A549 (cell line): Measurements from ENCODE around the gene CEBPB. TPM values are rescaled to one million over a fixed set of nuclear protein-coding genes. Genes with fewer than 3 reads are reported as not detected.

Source experiments
- ATAC-seq, 2 experiments: fragments of 200-7000 bp in 1 of 2; fragments of >200 bp in 1 of 2; cut with Nextera tagmentation in 1 of 2; cut with Tn5 transposase in 1 of 2; 3 replicates each; pipeline versions ENCODE4 v1.8.0 to v1.9.1; 2018 to 2020; ENCODE audit warnings: mild to moderate bottlenecking in 1 of 2, moderate library complexity in 1 of 2
- CTCF ChIA-PET: fragments of 300-600 bp; sonication (Branson Sonifier 250); formaldehyde crosslinking; extraction: SDS; loops from one replicate; lab custom pipeline; 2021; ENCODE audit warnings: antibody characterized with exemption, inconsistent platforms; lab: Yijun Ruan, JAX
- POLR2A ChIA-PET: fragments of 350-600 bp; formaldehyde crosslinking; extraction: SDS; loops from one replicate; lab custom pipeline; 2021; ENCODE audit warnings: antibody characterized with exemption, inconsistent platforms; lab: Yijun Ruan, JAX
- DNase-seq, 2 experiments: peaks; one replicate each; pipeline versions ENCODE4 v3.0.0 to v3.0.0-alpha.2; 2011 to 2016; ENCODE audit warnings: low read depth in 1 of 2, low spot score in 1 of 2
- FAIRE-seq: peaks from 2 replicates; lab custom pipeline; 2011; peaks lifted over from hg19 to GRCh38; lab: Jason Lieb, UNC
- H3K27ac ChIP-seq, 2 experiments: fragments of >200 bp; sonication (Bioruptor Twin); formaldehyde crosslinking; 3 replicates each; pipeline ENCODE4 v1.5.1; 2016 to 2017
- H3K4me1 ChIP-seq: fragments of >200 bp; sonication (Bioruptor Twin); formaldehyde crosslinking; 3 replicates; pipeline ENCODE4 v1.6.1; 2016
- H3K4me2 ChIP-seq: fragments of >200 bp; sonication (Bioruptor Twin); formaldehyde crosslinking; 3 replicates; pipeline ENCODE4 v1.6.1; 2016
- H3K4me3 ChIP-seq: fragments of >200 bp; sonication (Bioruptor Twin); formaldehyde crosslinking; 3 replicates; pipeline ENCODE4 v1.5.1; 2016
- H3K9me3 ChIP-seq: fragments of >200 bp; sonication (Bioruptor Twin); formaldehyde crosslinking; 3 replicates; pipeline ENCODE4 v1.6.1; 2016
- EHMT2 ChIP-seq: fragments of 200-600 bp; sonication (generic); IDR thresholded peaks from 2 replicates; pipeline ENCODE4 v1.6.1; 2016; ENCODE audit warnings: antibody characterized with exemption, low read depth, mild to moderate bottlenecking, moderate library complexity
- EP300 ChIP-seq, 2 experiments: fragments of >200 bp; sonication (Bioruptor Twin); formaldehyde crosslinking; IDR thresholded peaks; 2 replicates in 1 of 2; 3 replicates in 1 of 2; pipeline ENCODE4 v1.6.1; 2016 to 2017
- GATA3 ChIP-seq: IDR thresholded peaks from 2 replicates; pipeline ENCODE4 v1.6.1; 2012; ENCODE audit warnings: borderline replicate concordance
- MYC ChIP-seq: IDR thresholded peaks from 2 replicates; pipeline ENCODE4 v1.6.1; 2012; ENCODE audit warnings: mild to moderate bottlenecking, inconsistent platforms, low read length, improper control_type of control experiment, borderline replicate concordance
- NR3C1 ChIP-seq: fragments of >200 bp; sonication (Bioruptor Twin); formaldehyde crosslinking; IDR thresholded peaks from 3 replicates; pipeline ENCODE4 v1.6.1; 2017
- RAD21 ChIP-seq, 2 experiments: fragments of >200 bp in 1 of 2; sonication (Bioruptor Twin) in 1 of 2; formaldehyde crosslinking in 1 of 2; IDR thresholded peaks in 1 of 2; conservative IDR thresholded peaks in 1 of 2; 2 replicates in 1 of 2; 3 replicates in 1 of 2; pipeline ENCODE4 v1.6.1; 2012 to 2018; ENCODE audit warnings: inconsistent platforms in 1 of 2
- RARB ChIP-seq: fragments of 250-450 bp; sonication (Bioruptor Pico); IDR thresholded peaks from 2 replicates; pipeline ENCODE4 v1.8.0; 2021; ENCODE audit warnings: mild to moderate bottlenecking, moderate library complexity
- RFX5 ChIP-seq: fragments of 450-650 bp; IDR thresholded peaks from 2 replicates; pipeline ENCODE4 v1.7.1; 2014; ENCODE audit warnings: antibody characterized with exemption, mild to moderate bottlenecking, moderate library complexity
- SMC3 ChIP-seq: fragments of >200 bp; sonication (Bioruptor Twin); formaldehyde crosslinking; IDR thresholded peaks from 3 replicates; pipeline ENCODE4 v1.6.1; 2018; ENCODE audit warnings: inconsistent platforms
- WGBS: methylation state at CpG from one replicate; pipeline ENCODE4 v1.1.6; 2017; ENCODE audit errors: missing lambda C conversion rate; 5-methylcytosine and 5-hydroxymethylcytosine counted together
- polyA plus RNA-seq, 4 experiments: library from polyadenylated mRNA; depleted of rRNA in 3 of 4; stranded (reverse); fragments of >200 nt; fragmentation: RNase III in 1 of 4; extraction: RNeasy Plus Mini Kit Qiagen cat#74134 plus additional on column Dnase treatment in 1 of 4; gene quantifications; 2 replicates in 3 of 4; 3 replicates in 1 of 4; pipeline ENCODE4 v1.2.3, GENCODE V29; 2011 to 2017
- TF ChIP-seq, protein P1 (sequence below): IDR thresholded peaks from 2 replicates; pipeline ENCODE4 v1.6.1; 2012
- TF ChIP-seq, protein P2 (sequence below): fragments of >200 bp; sonication (Bioruptor Twin); formaldehyde crosslinking; IDR thresholded peaks from 3 replicates; pipeline ENCODE4 v1.5.1; 2016
- TF ChIP-seq, protein P3 (sequence below): fragments of 250-450 bp; sonication (Bioruptor Pico); IDR thresholded peaks from 2 replicates; pipeline ENCODE4 v1.5.0; 2021; ENCODE audit warnings: mild to moderate bottlenecking, moderate library complexity, borderline replicate concordance
- TF ChIP-seq, protein P4 (sequence below): fragments of 450-650 bp; IDR thresholded peaks from 2 replicates; pipeline ENCODE4 v1.6.1; 2014; ENCODE audit warnings: antibody characterized with exemption
- TF ChIP-seq, protein P5 (sequence below): fragments of 250-450 bp; sonication (Bioruptor Pico); IDR thresholded peaks from 2 replicates; pipeline ENCODE4 v1.5.0; 2020; ENCODE audit warnings: low read depth, mild to moderate bottlenecking, moderate library complexity

Gene CEBPB
- polyA plus RNA-seq, 2 of the 4 experiments (the other 2 are of a cell fraction): 45.4 to 74.0 TPM

DNA sequence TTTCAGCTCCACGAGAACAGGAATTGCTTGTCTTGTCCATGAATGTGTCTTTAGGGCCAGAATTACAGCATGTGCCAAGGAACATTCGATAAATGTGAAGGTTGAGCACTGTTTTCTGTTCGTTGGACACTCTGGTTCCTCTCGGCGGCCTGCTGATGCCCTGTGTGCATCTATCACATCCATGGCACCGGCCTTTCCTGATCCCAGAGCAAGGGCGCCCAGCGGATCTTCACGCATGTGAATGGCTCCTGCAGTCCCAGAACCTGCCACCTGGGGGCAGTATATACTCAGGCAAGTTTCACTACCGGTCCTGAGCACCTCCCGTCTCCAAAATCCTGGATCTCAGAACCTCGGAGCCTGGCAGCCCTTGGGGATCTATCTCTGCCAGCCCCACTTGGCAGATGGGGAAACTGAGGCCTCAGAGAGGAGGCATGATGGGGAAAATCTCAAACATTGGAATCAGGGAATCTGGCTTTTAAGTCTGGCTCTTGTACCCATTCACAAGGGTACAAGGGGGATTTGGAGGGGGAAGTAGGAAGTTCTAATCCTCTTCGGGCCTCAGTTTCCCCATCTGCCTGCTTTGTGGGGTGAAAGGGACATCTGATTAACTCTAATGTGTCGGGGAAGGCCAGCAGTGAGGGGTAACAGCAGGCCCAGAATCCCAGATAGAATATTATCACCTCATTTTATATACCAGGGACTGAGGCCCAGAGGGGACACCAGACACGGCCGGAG is 4.3 kb upstream of the CEBPB start:
- ATAC-seq: peak; percentile 9 to 63; a peak in 5 of 6 replicates
- H3K27ac ChIP-seq: peak overlapping the region; percentile 97 to 98
- TF ChIP-seq, protein P1, sequence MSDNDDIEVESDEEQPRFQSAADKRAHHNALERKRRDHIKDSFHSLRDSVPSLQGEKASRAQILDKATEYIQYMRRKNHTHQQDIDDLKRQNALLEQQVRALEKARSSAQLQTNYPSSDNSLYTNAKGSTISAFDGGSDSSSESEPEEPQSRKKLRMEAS: peak; percentile 47
- no peak for TF ChIP-seq RARB
- TF ChIP-seq RAD21 (conservative IDR thresholded peaks at IDR 0.05 in 1 of 2, IDR thresholded peaks at IDR 0.05 in 1 of 2): peak; percentile 99
- no peak for TF ChIP-seq EP300 (IDR thresholded peaks at IDR 0.05)
- peak; percentile 95 for TF ChIP-seq SMC3
- TF ChIP-seq, protein P2, sequence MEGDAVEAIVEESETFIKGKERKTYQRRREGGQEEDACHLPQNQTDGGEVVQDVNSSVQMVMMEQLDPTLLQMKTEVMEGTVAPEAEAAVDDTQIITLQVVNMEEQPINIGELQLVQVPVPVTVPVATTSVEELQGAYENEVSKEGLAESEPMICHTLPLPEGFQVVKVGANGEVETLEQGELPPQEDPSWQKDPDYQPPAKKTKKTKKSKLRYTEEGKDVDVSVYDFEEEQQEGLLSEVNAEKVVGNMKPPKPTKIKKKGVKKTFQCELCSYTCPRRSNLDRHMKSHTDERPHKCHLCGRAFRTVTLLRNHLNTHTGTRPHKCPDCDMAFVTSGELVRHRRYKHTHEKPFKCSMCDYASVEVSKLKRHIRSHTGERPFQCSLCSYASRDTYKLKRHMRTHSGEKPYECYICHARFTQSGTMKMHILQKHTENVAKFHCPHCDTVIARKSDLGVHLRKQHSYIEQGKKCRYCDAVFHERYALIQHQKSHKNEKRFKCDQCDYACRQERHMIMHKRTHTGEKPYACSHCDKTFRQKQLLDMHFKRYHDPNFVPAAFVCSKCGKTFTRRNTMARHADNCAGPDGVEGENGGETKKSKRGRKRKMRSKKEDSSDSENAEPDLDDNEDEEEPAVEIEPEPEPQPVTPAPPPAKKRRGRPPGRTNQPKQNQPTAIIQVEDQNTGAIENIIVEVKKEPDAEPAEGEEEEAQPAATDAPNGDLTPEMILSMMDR: peak; percentile 96
- TF ChIP-seq, all 56 proteins: peak for 4
- Histone ChIP-seq H3K4me2 (peak overlapping the region; percentile 67), H3K4me1 (peaks cover 42% of the 10 kb centered on the region), H3K9me3 (no peaks in the 10 kb centered on the region), H3K4me3 (no peak overlapping the region)
- FAIRE-seq (no peak), DNase-seq (peak; percentile 74 to 89)
- POLR2A ChIA-PET: no interaction called here
- 22% methylated on average over 13 of the region's 16 CpGs for WGBS
- CTCF ChIA-PET: interaction anchor here (0.5 to 27.5 kb wide), 55 partner anchors 9 to 604 kb away, joined by 3 to 1085 read pairs (median 4); partner anchors contain the start of gene UBE2V1

DNA sequence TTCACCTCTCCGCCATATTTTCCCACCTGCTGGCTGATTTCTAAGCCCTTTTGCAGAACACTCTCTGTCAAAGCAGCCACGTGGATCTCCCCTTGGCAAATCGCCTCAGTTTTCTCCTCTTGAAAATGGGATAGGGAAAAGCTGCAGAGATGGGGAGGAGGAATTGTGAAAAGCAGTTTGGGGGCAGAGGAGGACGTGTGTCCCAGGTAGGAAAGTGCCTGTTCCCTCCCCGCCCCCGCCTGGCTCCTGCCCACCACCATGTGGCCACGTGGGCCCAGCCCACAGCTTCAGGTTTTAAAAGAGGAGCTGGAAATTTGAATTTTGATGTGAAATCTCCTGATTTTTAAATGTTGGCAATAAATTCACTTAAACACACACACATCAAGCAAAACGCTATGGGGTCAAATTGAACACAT is 3.6 kb upstream of the CEBPB start:
- peak overlapping the region; percentile 97 to 98 for H3K27ac ChIP-seq
- CTCF ChIA-PET: interaction anchor here (0.7 to 27.5 kb wide), 35 partner anchors 8 to 602 kb away, joined by 3 to 1085 read pairs (median 4); partner anchors contain the start of gene UBE2V1
- DNase-seq: peak in 1 of 2 experiments; percentile 56
- H3K4me3 ChIP-seq: no peak overlapping the region
- no peak for ATAC-seq
- peaks cover 42% of the 10 kb centered on the region for H3K4me1 ChIP-seq
- POLR2A ChIA-PET: no interaction called here
- 39% methylated on average over 8 of the region's 8 CpGs for WGBS
- no peak for FAIRE-seq
- no peaks in the 10 kb centered on the region for H3K9me3 ChIP-seq
- TF ChIP-seq RFX5: no peak
- 0 out of 2 replicates have a peak, but pooled peaks have one; percentile 5 for TF ChIP-seq GATA3
- TF ChIP-seq, protein P3, sequence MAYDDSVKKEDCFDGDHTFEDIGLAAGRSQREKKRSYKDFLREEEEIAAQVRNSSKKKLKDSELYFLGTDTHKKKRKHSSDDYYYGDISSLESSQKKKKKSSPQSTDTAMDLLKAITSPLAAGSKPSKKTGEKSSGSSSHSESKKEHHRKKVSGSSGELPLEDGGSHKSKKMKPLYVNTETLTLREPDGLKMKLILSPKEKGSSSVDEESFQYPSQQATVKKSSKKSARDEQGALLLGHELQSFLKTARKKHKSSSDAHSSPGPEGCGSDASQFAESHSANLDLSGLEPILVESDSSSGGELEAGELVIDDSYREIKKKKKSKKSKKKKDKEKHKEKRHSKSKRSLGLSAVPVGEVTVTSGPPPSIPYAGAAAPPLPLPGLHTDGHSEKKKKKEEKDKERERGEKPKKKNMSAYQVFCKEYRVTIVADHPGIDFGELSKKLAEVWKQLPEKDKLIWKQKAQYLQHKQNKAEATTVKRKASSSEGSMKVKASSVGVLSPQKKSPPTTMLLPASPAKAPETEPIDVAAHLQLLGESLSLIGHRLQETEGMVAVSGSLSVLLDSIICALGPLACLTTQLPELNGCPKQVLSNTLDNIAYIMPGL (CRISPR knock-in tag): 0 out of 2 replicates have a peak, but pooled peaks have one; percentile 20
- TF ChIP-seq, protein P4, sequence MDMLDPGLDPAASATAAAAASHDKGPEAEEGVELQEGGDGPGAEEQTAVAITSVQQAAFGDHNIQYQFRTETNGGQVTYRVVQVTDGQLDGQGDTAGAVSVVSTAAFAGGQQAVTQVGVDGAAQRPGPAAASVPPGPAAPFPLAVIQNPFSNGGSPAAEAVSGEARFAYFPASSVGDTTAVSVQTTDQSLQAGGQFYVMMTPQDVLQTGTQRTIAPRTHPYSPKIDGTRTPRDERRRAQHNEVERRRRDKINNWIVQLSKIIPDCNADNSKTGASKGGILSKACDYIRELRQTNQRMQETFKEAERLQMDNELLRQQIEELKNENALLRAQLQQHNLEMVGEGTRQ: peak; percentile 40; the same call in 1 of the 2 replicates
- TF ChIP-seq MYC: 0 out of 2 replicates have a peak, but pooled peaks have one; percentile 17
- TF ChIP-seq, protein P5, sequence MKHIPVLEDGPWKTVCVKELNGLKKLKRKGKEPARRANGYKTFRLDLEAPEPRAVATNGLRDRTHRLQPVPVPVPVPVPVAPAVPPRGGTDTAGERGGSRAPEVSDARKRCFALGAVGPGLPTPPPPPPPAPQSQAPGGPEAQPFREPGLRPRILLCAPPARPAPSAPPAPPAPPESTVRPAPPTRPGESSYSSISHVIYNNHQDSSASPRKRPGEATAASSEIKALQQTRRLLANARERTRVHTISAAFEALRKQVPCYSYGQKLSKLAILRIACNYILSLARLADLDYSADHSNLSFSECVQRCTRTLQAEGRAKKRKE: 0 out of 2 replicates have a peak, but pooled peaks have one; percentile 21
- TF ChIP-seq, protein P1: peak; percentile 72; the same call in 1 of the 2 replicates
- no peak for TF ChIP-seq EHMT2
- TF ChIP-seq NR3C1: no peak
- TF ChIP-seq, all 56 proteins: peak for 6
- peak overlapping the region; percentile 67 for H3K4me2 ChIP-seq
